MM.1S (cell line): ENCODE measurements around the gene GXYLT1.

Experiments used
- CTCF ChIP-seq: fragments of 300-600 bp; sonication (generic); IDR thresholded peaks from 2 replicates; pipeline ENCODE4 v1.5.1; 2016; ENCODE audit warnings: antibody characterized with exemption, low read length, mixed read lengths
- EZH2 ChIP-seq: fragments of 300-600 bp; sonication (generic); optimal IDR thresholded peaks from 2 replicates; pipeline ENCODE3; 2017; ENCODE audit warnings: low read depth, mild to moderate bottlenecking, antibody characterized with exemption, low read length, mixed read lengths
- EZH2phosphoT487 ChIP-seq: fragments of 300-600 bp; sonication (generic); IDR thresholded peaks from 2 replicates; pipeline ENCODE4 v1.6.1; 2018; ENCODE audit warnings: antibody characterized with exemption, low read length

GRCh38 chr12:42125388-42125767, 19.3 kb downstream of the GXYLT1 start:
- TF ChIP-seq EZH2 (no peak), CTCF (no peak), EZH2phosphoT487 (no peak)
